Loucy (cell line): Measurements from ENCODE around the gene PSMG3.

Experiments
- EZH2phosphoT487 ChIP-seq: fragments of 200-600 bp; IDR thresholded peaks from 2 replicates; pipeline ENCODE4 v1.6.1; 2018; ENCODE audit warnings: antibody characterized with exemption, mild to moderate bottlenecking, moderate library complexity, borderline replicate concordance
- TF ChIP-seq, protein P1 (sequence below): fragments of 200-600 bp; sonication (generic); conservative IDR thresholded peaks from 2 replicates; pipeline ENCODE4 v1.5.1; 2014; ENCODE audit warnings: mild to moderate bottlenecking, antibody characterized with exemption, low read length

DNA sequence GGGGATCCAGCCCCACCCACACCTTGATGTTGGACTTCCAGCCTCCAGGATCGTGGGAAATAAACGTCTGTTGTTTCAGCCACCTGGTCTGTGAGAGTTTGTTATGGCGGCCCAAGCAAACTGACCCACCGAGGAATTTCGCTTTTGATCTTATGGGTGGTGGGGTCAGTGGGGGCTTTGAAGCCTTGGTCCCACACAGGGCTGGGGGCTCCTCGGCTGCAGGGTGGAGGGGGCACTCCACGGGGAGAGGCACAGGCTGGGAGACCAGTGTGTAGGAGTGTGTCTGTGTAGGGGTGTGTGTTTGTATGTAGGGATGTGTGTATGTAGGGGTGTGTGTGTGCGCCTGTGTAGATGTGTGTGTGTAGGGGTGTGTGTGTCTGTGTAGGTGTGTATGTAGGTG lies 48.1 kb upstream of the PSMG3 start:
- TF ChIP-seq, protein P1, sequence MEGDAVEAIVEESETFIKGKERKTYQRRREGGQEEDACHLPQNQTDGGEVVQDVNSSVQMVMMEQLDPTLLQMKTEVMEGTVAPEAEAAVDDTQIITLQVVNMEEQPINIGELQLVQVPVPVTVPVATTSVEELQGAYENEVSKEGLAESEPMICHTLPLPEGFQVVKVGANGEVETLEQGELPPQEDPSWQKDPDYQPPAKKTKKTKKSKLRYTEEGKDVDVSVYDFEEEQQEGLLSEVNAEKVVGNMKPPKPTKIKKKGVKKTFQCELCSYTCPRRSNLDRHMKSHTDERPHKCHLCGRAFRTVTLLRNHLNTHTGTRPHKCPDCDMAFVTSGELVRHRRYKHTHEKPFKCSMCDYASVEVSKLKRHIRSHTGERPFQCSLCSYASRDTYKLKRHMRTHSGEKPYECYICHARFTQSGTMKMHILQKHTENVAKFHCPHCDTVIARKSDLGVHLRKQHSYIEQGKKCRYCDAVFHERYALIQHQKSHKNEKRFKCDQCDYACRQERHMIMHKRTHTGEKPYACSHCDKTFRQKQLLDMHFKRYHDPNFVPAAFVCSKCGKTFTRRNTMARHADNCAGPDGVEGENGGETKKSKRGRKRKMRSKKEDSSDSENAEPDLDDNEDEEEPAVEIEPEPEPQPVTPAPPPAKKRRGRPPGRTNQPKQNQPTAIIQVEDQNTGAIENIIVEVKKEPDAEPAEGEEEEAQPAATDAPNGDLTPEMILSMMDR, result no peak
- TF ChIP-seq EZH2phosphoT487, result no peak
